ENCODE measurements around the gene SLC23A2.
"Not testable (repeated sequence)": the region's sequence is repeated elsewhere in the genome, so short reads cannot be mapped to it uniquely, and the experiment has no call there.

The SLC23A2 gene

GRCh38 chr20:4897600-4897999 is 103.7 kb downstream of the SLC23A2 start:
- DNase-seq = no peak

GRCh38 chr20:4896971-4897497 is 104.3 kb downstream of the SLC23A2 start:
- DNase-seq = no peak

DNA sequence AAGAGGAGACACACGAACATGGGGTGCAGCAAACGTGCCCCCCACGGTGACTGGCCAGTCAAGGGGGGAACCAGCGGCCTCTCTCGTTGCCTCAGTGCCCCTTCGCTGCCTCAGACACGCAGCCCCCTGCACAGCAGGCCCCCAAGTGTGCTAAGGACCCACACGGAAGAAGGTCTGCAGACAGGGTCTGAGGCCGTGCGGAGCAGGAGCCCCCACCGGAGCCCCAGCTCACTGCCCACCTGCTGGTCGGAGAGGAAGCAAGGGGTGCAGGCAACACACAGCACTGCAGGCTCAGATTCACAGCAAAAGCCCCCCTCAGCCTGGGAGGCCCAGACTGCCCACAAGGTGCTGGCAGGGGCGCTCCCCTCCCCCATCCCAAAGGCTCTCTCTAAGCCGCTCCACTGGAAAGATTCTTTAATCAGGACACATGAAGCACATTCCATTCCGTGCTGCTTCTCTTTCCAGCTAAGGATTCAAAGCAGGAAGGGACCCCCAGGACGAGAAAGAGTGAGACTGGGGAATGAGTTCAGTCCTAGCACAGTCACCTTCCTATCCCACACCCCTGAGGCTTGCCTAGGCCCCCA is 105.1 kb downstream of the SLC23A2 start:
- no peak for DNase-seq

- DNase-seq = no peak
Observed at GRCh38 chr20:4894981-4895381, 106.3 kb downstream of the SLC23A2 start.

DNA sequence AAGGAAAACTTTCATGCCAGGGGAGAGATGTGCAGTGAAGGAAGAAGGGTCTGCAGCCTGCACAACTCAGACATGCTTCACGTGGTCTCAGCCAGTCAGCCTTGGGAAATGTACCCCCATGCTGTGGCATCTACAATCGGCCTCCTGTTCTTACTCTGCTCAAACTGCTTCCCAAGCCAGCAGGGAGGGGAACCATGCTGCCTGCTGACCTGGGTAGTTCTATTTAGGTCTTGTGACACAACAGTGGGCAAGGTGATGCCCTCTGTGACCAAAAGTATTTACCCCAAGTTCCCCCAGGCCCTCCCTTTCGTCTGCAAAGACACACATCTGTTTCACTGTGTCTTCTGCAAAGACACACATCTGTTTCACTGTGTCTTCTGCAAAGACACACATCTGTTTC is 106.9 kb downstream of the SLC23A2 start:
- no peak for DNase-seq

DNA sequence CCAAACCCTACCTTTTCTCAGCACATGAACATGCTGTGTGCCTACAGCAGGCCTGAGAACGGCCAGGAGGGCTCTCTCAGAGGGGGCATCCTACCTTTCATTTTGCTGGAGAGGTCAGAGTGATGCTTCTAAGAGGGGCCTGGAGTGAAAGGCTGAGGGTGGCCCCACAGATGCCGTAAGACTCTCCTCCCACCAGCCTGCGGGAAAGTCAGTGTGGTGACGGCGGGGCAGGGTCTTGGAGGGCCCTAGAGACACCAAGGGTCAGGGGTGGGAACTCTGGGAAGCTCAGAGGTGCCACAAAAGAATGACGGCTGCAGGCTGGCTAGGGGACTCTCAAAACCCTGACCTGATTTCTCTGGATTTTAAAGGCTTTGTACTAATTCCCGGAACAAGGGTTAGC is 107.6 kb downstream of the SLC23A2 start:
- no peak for DNase-seq

- no peak for DNase-seq
Observed at GRCh38 chr20:4891997-4892396, 109.3 kb downstream of the SLC23A2 start.

- DNase-seq = no peak
Observed at GRCh38 chr20:4891190-4891763, 110.0 kb downstream of the SLC23A2 start.

DNA sequence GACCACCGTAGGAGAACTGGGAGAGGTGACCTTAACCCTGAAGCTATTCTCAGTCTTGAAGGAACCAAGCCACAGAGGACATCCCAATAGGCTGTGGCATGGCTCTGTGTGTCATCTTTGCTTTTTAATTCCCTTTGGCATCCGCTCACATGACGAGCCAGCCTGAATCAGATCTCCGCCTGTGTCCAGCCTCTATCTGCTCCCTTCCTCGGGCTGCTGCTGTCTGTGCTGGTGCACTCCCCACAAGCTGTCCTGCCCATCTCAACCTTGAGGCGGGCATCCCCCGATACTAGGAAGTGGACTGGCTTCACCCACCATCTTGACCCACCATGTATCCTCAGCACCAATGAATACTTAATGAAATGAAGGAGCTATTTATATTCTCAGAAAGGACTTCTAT is 111.9 kb downstream of the SLC23A2 start:
- DNase-seq = no peak

GRCh38 chr20:4887586-4887985 is 113.7 kb downstream of the SLC23A2 start:
- DNase-seq = no peak

- no peak for DNase-seq
Observed at GRCh38 chr20:4886771-4887527, 114.4 kb downstream of the SLC23A2 start.

DNA sequence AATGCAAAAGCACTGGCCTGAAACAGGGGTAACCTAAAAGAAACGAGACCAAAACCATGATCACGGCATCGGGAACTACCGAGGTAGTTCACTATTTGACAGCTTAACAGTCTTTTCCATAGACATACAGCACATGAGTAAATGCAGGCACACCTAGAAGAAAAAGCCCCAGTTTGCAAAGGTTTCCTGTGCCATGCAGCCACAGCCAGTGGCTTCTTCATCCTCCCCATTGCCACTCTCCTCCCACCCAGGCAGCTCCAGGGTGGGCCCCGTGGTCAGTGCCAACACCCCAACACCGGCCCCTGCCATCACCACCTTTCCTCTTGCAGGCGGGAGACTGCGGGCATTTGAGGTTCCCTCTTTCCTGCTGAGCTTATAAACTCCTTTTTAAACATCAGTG is 115.4 kb downstream of the SLC23A2 start:
- no peak for DNase-seq

GRCh38 chr20:4883546-4883945 is 117.8 kb downstream of the SLC23A2 start:
- no peak for DNase-seq

GRCh38 chr20:4883051-4883450 is 118.3 kb downstream of the SLC23A2 start:
- DNase-seq = no peak

DNA sequence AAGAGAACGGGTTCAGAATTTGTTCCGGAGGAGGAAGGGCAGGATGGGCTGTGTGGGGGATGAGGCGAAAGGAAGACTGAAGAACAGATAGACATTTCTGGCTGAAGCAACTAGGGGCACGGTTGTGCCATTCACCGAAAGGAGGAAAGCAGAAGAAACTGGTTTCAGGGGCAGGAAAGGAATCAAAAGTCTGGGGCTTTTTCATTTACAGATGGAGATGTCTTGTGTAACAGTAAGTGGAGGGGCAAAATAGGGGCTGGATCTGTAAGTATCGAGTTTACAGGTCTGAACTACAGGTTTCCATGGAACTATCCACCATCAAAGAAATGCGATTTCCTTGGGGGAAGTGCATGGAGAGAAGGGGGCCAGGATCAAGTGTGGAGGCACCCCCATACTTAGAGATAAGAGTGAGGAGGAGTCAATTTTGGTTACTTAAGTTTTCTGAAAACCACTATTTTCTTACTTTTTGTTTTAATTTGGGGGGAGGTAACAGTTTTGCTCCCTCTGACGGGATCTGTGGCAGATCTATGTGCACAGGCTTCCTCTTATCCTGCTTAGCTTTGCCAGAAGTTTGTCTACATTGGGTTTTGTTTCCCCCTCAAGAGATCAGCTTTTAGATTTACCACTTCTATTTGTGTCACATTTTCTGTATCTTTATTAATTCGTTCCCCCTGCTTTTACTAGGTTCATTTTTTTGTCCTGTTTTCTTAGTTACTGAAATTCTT is 120.1 kb downstream of the SLC23A2 start:
- no peak for DNase-seq

GRCh38 chr20:4880051-4880450 is 121.3 kb downstream of the SLC23A2 start:
- DNase-seq = no peak

GRCh38 chr20:4878099-4878498 is 123.2 kb downstream of the SLC23A2 start:
- DNase-seq = not testable (repeated sequence)

DNA sequence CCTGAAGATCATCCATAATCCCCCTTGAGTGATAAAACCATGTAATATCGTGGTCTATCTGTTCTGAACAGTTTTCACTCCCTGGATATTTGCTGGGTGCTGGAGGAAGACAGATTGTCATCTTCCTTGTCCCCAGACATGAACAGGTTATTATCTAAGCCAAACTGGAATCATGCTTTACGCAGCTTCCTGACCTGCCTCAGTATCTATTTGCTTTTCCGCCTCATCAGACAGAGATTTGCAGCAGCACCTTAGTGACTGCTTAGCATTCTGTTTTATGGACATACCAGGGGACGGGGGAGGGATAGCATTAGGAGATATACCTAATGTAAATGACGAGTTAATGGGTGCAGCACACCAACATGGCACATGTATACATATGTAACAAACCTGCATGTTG is 124.6 kb downstream of the SLC23A2 start:
- no peak for DNase-seq

- no peak for DNase-seq
Observed at GRCh38 chr20:4876301-4876700, 125.0 kb downstream of the SLC23A2 start.

DNA sequence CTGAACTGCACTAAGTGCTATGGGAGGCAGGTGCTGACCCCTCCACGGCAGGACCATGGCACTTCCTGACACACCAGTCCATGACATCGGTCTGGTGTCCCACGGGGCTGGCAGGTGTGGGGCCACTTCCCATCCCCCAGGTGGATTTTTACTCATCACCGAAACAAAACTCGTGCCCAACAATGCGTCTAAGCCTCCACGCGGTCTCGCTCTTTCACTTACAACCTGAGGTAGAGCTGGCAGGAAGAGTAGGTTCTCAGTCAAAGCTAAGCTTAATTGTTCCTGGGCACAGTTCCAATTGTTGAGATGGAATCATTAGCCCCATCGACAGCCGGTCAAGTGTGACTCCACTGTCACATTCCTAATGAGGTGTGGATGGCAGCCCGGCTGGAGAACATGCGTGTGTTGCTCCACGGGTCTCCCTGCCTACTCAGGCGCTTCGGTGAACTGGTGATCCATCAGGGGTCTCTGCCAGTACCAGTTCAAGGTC is 125.7 kb downstream of the SLC23A2 start:
- no peak for DNase-seq

DNA sequence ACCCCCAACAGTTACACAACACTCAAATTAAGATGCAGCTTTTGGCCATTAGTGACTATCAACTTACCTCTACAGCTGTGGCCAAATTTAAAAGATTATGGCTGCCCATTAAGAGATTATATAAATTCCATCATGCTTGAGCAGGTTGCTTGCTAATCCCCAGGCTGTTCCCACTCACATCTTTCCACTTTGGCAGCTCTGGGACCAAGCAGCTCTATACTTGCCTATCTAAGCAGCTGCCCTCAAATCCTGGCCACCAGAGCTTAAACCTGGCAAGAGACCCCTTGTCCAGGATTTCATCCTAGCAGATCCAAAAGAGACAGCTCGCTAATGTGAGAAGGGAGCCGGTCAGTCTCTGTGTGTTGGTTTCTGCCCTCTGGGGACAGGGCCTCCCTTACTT is 127.9 kb downstream of the SLC23A2 start:
- no peak for DNase-seq

- DNase-seq = no peak
Observed at GRCh38 chr20:4871486-4871885, 129.8 kb downstream of the SLC23A2 start.

- DNase-seq = no peak
Observed at GRCh38 chr20:4870906-4871305, 130.4 kb downstream of the SLC23A2 start.

Data from fibroblast of upper back skin (primary cell).